Measurements from ENCODE around the gene STON1.
"Not testable (repeated sequence)": the region's sequence is repeated elsewhere in the genome, so short reads cannot be mapped to it uniquely, and the experiment has no call there.

Gene STON1, protein sequence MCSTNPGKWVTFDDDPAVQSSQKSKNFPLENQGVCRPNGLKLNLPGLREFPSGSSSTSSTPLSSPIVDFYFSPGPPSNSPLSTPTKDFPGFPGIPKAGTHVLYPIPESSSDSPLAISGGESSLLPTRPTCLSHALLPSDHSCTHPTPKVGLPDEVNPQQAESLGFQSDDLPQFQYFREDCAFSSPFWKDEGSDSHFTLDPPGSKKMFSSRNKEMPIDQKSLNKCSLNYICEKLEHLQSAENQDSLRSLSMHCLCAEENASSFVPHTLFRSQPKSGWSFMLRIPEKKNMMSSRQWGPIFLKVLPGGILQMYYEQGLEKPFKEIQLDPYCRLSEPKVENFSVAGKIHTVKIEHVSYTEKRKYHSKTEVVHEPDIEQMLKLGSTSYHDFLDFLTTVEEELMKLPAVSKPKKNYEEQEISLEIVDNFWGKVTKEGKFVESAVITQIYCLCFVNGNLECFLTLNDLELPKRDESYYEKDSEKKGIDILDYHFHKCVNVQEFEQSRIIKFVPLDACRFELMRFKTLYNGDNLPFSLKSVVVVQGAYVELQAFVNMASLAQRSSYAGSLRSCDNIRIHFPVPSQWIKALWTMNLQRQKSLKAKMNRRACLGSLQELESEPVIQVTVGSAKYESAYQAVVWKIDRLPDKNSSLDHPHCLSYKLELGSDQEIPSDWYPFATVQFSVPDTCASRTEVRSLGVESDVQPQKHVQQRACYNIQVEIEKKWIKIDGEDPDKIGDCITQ

DNA sequence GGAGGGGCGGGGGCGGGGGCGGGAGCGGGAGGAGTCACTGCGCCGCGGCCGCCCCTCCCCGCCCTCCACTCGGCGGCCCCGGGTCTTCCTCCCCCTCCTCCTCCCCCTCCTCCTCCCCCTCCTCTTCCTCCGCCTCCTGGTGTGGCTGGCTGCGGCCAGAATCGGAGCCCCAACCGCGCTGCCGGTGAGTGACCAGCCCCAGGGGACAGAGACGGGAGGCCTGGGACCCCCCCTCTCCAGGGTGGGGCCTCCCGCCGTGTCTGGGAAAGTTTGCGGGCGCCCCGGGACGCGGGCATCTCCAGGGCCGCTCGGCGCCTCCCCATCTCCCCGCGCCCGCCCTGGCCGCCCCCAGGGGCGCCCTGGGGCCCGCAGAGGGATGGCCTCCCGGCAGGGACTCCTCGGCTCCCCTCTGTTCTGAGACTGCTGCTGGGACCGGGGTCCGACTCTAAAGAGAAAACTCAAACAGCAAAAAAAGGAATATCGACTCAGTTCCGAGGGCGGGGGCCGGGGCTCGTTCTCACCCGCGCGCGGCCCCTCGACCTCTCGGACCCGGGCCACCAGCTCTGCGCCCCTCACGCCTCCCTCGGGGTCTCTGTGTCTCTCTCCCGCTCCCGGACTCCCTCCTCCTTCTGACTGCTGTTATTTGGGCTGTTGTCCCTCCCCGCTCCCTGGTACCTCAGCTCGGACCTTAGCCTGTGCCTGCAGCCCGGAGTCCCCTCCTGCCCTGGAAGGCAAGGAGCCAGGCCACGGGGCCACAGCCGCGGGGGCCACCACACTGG is at the start of gene STON1:
TSS of gene STON1 (plus strand) at position 122 of the 779 bp plus-strand sequence. CDS start 50,480 bp downstream, outside the sequence.
- peak; percentile 46 for DNase-seq

DNA sequence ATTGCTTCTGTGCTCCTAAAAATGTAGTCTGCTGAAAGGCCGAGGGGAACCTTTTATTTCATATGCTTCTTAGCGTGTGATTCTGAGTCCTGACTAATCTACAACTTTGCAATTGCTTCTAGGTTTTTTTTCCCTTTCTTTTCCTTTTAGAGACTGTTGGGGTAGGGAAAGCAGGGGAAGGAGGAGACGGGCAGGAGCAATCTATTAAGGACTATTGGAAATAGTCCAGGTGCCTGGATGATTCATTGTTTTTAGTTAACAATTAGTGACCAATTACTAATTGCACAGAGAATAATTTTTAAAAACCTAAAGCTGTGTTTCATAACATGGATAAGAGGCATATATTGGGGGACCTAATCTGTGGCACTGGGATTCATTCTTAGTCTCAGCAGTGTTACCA is 49.4 kb upstream of the STON1 start:
- no peak for DNase-seq

DNA sequence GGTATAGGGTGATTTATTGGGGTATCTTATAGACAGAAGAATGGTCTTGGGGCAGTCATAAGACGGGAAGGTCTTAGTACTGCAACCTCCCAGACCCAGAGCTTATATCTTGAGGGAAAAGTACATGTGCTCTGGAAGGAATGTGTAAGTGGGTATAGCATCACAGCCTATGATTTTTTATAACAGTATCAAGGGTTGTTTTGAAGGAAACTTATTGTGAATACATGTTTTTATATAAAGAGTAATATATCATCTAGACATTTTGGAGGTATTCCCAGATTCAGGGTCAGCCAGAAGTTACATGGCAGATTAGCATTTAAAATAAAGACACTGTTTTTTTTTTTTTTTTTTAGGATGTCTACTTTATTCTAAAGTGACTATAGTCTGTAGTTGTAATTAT is 47.6 kb upstream of the STON1 start:
- no peak for DNase-seq

DNA sequence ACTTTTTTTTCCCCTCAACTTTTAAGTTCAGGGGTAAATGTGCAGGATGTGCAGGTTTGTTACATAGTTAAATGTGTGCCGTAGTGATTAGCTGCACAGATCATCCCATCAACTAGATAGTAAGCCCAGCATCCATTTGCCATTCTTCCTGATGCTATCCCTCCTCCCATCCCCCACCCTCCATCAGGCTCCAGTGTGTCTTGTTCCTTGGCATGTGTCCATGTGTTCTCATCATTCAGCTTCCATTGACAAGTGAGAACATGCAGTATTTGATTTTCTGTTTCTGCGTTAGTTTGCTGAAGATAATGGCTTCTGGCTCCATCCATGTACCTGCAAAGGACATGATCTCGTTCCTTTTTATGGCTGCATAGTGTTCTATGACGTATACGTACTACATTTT is 47.2 kb upstream of the STON1 start:
- no peak for DNase-seq

DNA sequence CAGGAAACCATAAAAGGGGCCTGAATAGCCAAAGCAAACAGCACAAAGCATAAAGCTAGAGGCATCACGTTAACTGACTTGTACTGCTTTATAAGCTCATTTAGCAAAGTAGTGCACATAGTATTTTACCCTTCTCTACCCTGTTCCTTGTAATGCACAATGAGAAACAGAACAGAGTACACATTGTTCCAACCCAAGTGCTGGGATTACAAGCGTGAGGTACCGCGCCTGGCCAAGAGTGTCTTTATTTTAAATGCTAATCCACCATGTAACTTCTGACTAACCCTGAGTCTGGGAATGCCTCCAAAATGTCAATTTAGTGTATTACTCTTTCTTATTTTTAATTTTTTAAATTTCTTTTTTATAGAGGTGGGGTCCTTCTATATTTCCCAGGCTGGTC is 46.4 kb upstream of the STON1 start:
- DNase-seq: no peak

DNA sequence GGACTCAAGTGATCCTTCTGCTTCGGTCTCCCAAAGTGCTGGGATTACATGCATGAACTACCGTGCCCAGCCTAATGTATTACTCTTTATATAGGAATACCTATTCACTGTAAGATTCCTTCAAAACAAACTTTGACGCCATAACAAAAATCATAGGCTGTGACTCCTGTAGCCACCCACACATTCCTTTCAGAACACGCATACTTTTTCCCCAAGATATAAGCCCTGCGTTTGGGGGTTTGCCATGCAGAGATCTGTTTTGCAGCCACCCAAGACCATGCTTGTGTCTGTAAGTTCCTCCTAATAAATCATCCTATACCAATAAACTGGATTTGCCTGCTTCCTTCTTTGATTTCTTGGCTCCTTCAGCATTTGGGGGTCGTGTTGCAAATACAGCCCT is 46.0 kb upstream of the STON1 start:
- DNase-seq: no peak

DNA sequence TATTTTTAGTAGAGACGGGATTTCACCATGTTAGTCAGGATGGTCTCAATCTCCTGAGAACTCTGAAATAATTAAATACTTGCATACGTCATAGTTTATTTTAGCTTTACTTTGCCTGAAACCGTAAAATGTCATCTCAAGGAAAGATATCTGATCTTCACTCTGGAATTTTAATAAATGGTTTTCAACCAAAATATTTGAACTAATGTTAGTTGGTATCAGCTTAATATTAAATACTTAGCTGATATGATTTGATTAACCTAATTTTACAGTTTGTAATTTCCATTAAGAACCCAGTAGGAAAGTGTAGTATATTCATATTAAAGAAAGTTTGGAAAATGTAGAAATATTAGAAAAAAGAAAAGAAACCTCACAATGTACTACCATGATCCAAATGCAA is 41.4 kb upstream of the STON1 start:
- no peak for DNase-seq

DNA sequence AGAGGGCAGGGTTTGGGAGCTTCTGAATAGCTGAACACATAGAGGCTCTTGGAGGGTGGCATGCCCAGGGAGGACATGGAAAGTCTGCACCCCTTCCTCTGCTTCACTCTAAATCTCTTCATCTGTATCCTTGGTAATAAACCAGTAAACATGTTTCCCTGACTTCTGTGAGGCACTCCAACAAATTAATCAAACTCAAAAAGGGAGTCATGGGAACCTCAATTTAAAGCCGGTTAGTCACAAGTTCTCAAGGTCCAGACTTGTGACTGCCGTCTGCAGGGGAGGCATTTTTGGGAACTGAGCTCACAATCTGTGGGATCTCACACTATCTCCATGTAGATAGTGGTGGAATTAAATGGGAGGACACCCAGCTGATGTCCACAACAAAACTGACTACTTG is 33.1 kb upstream of the STON1 start:
- no peak for DNase-seq

DNA sequence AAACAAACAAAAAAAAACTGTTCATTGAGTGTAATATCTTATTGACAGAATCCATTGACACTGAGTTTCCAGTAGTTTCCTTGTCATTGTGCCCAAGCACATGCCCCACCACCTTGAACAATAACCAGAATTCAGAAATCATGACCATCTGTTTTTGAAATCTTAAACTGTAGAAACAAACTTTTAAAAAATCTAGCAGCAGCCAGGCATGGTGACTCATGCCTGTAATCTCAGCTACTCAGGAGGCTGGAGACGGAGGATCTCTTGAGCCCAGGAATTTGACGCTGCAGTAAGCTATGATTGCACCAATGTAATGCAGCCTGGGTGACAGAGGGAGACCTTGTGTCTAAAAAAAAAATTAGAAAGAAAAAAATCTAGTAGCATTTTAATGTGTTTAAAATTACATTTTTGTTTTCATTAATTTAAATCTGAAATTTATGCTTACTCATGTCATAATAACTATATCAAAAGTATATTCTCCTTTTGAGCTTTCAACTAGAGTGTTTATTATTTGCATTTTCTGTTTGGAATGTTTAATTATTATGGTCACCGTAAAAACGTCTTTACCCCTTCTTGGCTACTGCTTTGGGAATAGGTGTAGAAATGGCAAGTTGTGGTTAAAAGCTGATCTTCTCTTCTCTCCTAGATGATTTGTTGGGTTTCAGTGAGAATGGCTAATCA is 25.2 kb upstream of the STON1 start:
- DNase-seq: no peak

DNA sequence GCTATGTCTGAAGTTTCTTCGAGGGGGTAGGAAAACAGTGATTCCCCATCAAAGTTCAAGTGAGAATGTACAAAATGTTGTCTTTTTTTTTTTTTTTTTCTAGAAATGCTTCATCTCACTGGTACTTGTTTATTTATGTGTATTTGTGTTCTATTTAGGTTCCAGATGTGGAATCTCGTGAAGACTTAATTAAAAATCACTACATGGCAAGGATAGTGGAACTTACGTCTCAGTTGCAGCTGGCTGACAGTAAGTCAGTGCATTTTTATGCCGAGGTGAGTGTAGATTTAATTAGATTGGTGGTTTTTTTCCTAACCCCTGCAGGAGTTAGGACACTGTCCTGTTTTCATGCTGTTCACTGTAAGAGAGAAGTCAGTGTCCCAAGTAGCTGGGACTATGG is 22.8 kb upstream of the STON1 start:
- DNase-seq: no peak

DNA sequence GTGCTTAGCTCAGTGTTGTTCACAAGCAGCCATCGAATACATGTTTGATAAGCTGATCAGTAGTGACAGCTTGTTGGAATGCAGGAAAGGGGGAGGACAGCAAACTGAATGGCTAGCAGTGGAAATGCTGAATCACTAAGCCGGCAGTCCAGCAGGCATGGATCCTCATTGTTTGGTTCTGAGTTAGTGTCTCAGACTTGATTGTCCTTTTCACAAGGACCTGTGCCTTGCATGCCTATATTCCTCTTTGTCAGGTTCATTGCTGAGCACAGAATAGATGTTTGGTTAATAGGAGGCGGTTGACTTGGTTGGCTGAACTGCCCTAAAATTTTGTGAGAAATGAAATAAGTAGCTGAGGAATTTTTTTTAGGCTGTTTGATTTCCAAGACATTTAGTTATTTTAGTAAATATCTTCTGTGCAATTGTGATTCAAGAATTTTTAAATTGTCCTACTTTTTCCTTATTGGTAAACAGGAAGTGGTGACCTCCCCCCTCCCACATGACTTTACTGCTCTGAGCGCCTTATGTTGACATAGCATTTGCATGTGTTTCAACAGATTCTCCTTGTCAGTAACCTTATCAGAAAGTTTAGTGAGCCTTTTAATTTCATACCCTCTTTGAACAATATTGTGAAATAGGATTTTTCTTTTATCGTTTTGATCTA is 21.4 kb upstream of the STON1 start:
- no peak for DNase-seq

DNA sequence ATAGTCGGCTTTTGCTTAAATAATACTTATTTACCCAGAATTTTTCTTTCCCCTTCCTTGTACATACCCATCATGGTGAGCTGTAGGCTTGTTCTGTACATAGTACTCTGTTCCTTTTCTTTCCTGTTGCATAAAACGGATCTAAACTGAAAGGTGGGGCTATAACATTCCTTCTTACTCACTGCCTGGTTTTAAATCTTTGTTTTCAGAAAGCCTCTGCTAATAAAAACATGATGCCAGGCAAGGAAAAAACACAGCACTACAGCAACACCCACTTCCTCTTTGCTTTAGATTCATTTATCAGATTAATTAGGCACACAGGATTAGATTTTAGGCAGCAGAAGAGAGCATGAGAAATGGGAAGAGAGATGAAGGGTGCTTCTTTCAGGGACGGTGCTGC is 19.6 kb upstream of the STON1 start:
- no peak for DNase-seq

DNA sequence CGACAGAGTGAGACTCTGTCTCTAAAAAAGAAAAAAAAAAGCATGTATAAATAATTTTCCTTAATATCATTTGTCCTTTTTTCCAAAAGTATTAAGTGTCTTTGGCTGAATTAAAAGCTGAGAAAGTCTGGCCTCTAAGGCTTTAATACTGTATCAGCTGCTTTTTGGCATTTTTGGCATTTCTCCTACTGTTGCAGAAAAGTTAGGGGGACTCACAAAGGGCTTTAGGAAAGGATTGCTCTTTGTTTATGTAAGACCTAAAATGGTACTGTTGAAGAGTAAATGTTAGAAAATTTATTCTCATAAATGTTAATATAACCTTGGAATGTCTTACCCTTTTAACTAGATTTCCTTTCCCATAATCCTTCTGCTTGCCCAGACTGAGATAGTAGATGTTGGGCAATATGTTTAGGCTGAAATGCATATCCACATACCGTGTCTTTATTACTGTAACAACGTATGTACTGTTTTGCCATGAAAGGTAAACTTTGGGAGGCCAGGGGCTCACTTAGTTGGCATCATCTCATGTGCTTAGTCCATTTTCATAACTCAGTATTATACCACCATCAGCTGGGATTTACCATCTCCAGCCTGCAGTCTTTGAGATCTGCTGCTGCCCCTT is 18.0 kb upstream of the STON1 start:
- no peak for DNase-seq

DNA sequence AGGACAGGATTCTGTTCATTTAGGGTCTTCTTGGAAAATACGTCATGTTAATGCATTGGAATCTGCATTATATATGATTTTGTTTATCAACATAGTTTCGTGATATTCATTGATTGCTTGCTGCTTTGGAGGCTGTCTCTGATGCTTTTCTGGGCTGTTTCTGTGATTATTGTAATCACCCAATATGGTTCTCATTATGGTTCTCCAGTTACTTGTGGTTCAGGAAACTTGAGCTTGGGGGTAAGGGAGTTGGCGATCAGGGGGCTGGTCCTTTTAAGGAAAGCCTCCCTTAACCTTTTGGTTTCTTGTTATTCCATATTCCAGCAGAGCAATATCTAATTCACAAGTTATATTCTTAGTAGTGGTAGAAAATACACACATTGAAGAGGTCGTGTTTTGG is 17.4 kb upstream of the STON1 start:
- no peak for DNase-seq

DNA sequence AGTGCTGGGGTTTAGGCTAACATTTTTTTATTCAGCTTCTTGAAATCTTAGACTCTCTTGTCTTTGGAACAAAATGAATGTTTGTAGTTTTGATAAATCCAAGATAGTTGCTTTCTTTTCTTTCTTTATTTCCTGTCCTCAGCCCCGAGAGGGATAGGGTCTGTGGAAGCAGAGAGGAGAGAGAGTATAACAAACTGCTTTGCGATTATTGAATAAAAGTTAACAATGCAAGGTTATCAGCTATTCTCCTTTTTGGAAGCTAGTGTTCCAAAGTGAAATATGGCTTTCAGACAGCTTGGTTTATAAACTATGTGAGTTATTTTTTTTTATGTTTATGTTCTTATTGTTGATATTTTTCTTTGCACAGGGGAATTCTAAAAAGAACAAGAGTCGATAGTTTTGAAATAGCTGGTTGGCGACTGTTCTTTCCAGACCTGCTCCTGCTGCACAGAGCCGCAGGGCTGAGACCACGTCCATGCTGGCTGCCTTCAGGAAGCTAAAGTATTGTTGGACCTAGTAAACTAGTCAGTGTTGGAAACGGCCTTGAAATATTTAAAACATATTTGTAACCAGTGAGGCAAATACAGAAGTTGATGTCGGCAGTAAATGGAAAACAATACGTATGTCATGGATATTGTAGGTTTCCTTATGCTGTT is 15.5 kb upstream of the STON1 start:
- DNase-seq: no peak

DNA sequence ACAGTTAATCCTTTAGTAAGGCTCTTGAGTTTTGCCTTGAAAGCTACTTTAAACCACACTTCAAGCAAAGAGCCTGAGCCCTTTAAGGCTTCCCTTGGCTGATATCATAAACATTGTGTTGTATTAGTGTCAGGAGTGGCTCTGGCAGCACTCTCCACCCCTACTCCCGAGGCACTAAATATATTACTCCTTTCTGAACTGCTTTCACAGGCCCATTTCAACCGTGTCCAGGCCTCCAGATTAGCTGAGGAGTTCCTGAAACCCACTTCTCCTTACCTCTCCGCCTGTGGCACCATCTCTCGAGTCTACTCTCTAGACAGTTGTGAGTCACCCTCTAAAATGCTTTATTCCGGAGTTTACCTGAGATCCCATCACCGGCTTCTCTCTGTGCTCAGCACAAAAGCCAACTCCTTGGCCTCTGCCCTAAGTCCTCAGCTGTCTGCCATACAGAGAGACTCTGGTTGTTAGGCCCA is 14.4 kb upstream of the STON1 start:
- no peak for DNase-seq

DNA sequence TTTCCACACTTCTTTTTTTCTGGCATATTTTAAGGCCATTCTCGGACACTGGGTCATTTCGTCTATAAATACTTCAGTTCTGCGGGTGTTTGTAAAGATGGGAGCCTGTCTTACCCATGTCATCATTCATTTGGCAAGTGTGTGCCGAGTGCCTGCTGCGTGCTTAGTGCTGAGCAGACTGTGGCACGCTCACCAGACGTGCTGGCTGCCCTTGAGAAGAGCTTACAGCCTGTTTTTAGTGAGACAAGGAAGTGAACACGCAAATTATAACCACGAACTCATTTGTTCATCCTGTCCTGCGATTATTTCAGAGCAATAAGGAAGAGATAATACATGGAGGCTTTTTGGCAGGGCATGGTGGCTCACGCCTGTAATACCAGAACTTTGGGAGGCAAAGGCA is 10.4 kb upstream of the STON1 start:
- DNase-seq: no peak

DNA sequence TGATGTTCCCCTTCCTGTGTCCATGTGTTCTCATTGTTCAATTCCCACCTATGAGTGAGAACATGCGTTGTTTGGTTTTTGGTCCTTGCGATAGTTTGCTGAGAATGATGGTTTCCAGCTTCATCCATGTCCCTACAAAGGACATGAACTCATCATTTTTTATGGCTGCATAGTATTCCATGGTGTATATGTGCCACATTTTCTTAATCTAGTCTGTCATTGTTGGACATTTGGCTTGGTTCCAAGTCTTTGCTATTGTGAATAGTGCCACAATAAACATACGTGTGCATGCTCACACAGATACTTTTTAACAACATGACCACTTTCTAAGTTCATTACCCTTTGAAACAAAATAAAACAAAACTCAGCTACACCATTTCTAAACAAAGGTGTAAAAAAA is 5.2 kb upstream of the STON1 start:
- not testable (repeated sequence) for DNase-seq

DNA sequence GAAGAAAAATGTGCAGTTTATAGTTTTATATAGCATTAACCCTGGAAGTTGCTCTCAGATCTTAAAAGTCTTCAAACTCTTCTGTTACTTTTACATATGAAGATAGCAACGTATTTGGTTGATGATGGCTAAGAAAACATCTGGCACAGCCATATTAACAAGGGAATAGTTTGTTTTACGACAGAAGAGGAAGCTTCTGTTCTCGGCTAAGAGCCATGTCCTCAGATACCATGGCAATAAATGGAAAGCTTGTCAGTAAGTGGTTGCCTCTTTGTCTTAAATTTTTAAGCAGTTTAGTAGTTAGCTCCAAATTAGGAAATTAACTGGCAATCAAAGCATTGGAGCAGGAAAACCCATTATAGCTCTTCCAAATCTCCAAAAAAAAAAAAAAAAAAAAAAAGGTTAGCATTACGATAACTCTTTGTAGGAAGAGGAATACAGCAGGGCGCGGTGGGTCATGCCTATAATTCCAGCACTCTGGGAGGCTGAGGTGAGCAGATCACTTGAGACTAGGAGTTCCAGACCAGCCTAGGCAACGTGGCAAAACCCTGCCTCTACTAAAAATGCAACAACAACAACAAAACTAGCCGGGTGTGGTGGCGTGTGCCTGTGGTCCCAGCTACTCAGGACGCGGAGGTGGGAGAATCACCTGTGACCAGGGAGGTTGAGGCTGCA is 4.5 kb upstream of the STON1 start:
- no peak for DNase-seq

DNA sequence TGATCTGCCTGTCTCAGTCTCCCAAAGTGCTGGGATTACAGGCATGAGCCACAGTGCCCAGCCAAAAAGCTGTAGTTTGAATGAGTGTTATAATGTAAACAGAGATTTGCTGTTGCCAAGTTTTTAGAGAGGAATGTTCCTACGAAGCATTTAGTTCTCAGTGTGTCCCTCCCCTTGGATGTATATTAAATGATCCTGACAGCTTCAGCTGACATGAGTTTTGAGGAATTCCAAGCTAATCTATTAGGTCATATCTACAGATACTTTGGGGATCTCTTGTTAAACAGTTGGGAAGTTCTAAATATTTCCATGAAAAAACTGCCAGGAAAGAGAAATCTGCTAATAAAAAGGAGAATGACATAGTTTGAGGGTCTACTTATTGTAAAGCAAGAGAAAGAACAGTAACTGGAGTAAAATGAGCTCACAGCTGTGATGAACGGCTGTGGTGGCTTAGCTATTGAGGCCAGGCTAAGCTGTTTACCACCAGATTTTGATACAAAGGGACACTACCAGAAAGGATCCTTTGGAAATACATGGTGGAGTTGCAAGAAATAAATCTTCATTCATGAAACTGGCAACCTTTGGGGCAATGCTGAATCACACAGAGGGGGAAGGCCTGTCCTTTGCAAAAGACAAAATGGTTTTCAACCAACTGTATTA is 2.6 kb upstream of the STON1 start:
- no peak for DNase-seq
